Mesothelial cell of epicardium (in vitro differentiated cells): ENCODE results near the gene CTTNBP2NL. TPM values are rescaled to one million over a fixed set of nuclear protein-coding genes. Genes with fewer than 3 reads are reported as not detected.

Experiments
- DNase-seq, 2 experiments: peaks; one replicate each; pipeline ENCODE4 v3.0.0; 2021; ENCODE audit warnings: low spot score in 2 of 2; ENCODE audit not compliant: unreplicated experiment in 2 of 2
- H3K27ac Mint-ChIP-seq: 2 replicates; pipeline ENCODE4 v1.8.0; 2021; ENCODE audit warnings: mixed read lengths
- H3K27me3 Mint-ChIP-seq: 2 replicates; pipeline ENCODE4 v1.8.0; 2021; ENCODE audit warnings: low read depth, mixed read lengths
- H3K36me3 Mint-ChIP-seq: 2 replicates; pipeline ENCODE4 v1.8.0; 2021; ENCODE audit warnings: mixed read lengths
- H3K4me1 Mint-ChIP-seq: 2 replicates; pipeline ENCODE4 v1.8.0; 2021; ENCODE audit warnings: mixed read lengths
- H3K4me3 Mint-ChIP-seq: 2 replicates; pipeline ENCODE4 v1.8.0; 2021; ENCODE audit warnings: mild to moderate bottlenecking, moderate library complexity, mixed read lengths
- H3K9me3 Mint-ChIP-seq: 2 replicates; pipeline ENCODE4 v1.8.0; 2021; ENCODE audit warnings: mixed read lengths
- total RNA-seq: library from RNA; stranded (reverse); gene quantifications from 3 replicates; pipeline ENCODE4 v1.2.1, GENCODE V29; 2021
- TF ChIP-seq, protein P1 (sequence below): fragments of 200-600 bp; sonication (generic); IDR thresholded peaks from one replicate; pipeline ENCODE4 v1.5.0; 2021; ENCODE audit warnings: antibody characterized with exemption; ENCODE audit not compliant: unreplicated experiment

CTTNBP2NL gene
- total RNA-seq, 1 donor from 2014 or later: 65.4 TPM

- no peak for DNase-seq
- peaks cover 58% of the 10 kb centered on the region for H3K27me3 Mint-ChIP-seq
- H3K4me1 Mint-ChIP-seq: peaks cover 6% of the 10 kb centered on the region
- no peak overlapping the region for H3K4me3 Mint-ChIP-seq
- no peaks in the 10 kb centered on the region for H3K9me3 Mint-ChIP-seq
- TF ChIP-seq, protein P1, sequence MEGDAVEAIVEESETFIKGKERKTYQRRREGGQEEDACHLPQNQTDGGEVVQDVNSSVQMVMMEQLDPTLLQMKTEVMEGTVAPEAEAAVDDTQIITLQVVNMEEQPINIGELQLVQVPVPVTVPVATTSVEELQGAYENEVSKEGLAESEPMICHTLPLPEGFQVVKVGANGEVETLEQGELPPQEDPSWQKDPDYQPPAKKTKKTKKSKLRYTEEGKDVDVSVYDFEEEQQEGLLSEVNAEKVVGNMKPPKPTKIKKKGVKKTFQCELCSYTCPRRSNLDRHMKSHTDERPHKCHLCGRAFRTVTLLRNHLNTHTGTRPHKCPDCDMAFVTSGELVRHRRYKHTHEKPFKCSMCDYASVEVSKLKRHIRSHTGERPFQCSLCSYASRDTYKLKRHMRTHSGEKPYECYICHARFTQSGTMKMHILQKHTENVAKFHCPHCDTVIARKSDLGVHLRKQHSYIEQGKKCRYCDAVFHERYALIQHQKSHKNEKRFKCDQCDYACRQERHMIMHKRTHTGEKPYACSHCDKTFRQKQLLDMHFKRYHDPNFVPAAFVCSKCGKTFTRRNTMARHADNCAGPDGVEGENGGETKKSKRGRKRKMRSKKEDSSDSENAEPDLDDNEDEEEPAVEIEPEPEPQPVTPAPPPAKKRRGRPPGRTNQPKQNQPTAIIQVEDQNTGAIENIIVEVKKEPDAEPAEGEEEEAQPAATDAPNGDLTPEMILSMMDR: no peak
- peak overlapping the region; percentile 9 for H3K27ac Mint-ChIP-seq
- H3K36me3 Mint-ChIP-seq: no peaks in the 10 kb centered on the region
These were observed 25.0 kb upstream of the CTTNBP2NL start for GRCh38 chr1:112370996-112371395.

DNA sequence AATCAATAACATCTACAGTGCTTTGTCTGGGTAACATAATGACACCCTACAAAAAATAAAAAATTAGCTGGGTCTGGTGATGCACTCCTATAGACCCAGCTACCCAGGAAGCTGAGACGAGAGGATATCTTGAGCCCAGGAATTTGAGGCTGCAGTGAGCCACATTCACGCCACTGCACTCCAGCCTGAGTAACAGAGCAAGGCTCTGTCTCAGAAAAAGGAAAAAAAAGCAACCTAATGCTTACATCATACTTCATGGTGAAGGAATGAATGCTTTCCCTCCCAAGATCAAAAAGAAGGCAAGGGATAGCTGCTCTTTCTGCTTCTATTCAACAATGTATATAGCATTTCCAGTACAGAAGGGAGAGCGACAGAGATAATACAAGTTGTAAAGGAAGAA lies 24.2 kb upstream of the CTTNBP2NL start:
- H3K27me3 Mint-ChIP-seq: peaks cover 60% of the 10 kb centered on the region
- peaks cover under 1% of the 10 kb centered on the region for H3K9me3 Mint-ChIP-seq

GRCh38 chr1:112373806-112374205 lies 22.2 kb upstream of the CTTNBP2NL start:
- Mint-ChIP-seq H3K27ac (no peak overlapping the region), H3K4me1 (peaks cover 6% of the 10 kb centered on the region), H3K36me3 (no peaks in the 10 kb centered on the region), H3K9me3 (peaks cover 4% of the 10 kb centered on the region), H3K27me3 (peaks cover 50% of the 10 kb centered on the region), H3K4me3 (no peak overlapping the region)
- DNase-seq: no peak
- TF ChIP-seq, protein P1: no peak

More for the DNA sequence above, 24.2 kb upstream of the CTTNBP2NL start:
- no peak for DNase-seq
- no peaks in the 10 kb centered on the region for H3K36me3 Mint-ChIP-seq
- H3K27ac Mint-ChIP-seq: no peak overlapping the region
- no peak overlapping the region for H3K4me3 Mint-ChIP-seq
- TF ChIP-seq, protein P1: no peak
- H3K4me1 Mint-ChIP-seq: peaks cover 6% of the 10 kb centered on the region

- Mint-ChIP-seq H3K9me3 (peaks cover 4% of the 10 kb centered on the region), H3K27ac (no peak overlapping the region), H3K36me3 (no peaks in the 10 kb centered on the region), H3K4me1 (peaks cover 3% of the 10 kb centered on the region), H3K27me3 (peaks cover 45% of the 10 kb centered on the region), H3K4me3 (no peak overlapping the region)
- TF ChIP-seq, protein P1: no peak
- DNase-seq: no peak
These were observed 20.3 kb upstream of the CTTNBP2NL start for GRCh38 chr1:112375701-112376100.

DNA sequence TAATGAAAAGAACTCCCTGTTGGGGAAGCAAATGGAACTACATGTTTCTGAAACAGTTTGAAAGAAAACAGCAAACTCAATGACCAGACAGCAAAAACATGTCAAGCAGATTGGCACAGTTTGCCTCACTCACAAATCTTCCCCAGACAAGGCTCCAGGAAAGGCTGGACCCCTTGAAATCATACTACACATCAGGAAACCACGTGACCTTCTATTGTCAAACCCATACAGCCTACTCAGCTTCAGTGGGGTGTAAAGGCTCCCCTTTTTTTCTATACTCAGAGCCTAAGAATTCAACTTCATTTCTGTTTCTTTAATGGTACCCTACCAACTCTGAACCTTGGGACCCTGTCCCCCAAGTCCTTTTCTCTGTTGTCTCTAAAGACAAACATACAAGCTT lies 15.7 kb upstream of the CTTNBP2NL start:
- Mint-ChIP-seq H3K4me1 (peaks cover 10% of the 10 kb centered on the region), H3K4me3 (no peak overlapping the region), H3K27me3 (peaks cover 34% of the 10 kb centered on the region), H3K36me3 (no peaks in the 10 kb centered on the region), H3K27ac (no peak overlapping the region), H3K9me3 (peaks cover 4% of the 10 kb centered on the region)
- no peak for DNase-seq
- TF ChIP-seq, protein P1: no peak
